Fibroblast of lung (primary cell): ENCODE measurements around the gene BNIP3. TPM values are rescaled to one million over a fixed set of nuclear protein-coding genes. Genes with fewer than 3 reads are reported as not detected.
A peak's percentile ranks its signal among the peaks of the same experiment; 100 is the strongest.

Source experiments
- DNase-seq, 2 donors: peaks; one replicate each; pipeline versions ENCODE4 v3.0.0 to v3.0.0-alpha.2; 2010; ENCODE audit warnings: low read depth in 2 of 2
- H2AFZ ChIP-seq: 2 replicates; pipeline ENCODE4 v1.5.1; 2012; ENCODE audit warnings: low read length, control low read depth, inconsistent platforms
- H3K27ac ChIP-seq: 2 replicates; pipeline ENCODE4 v1.5.1; 2011; ENCODE audit warnings: low read length, control low read depth; ENCODE audit not compliant: insufficient read depth
- H3K27me3 ChIP-seq: 2 replicates; pipeline ENCODE4 v1.5.1; 2011; ENCODE audit warnings: mild to moderate bottlenecking, low read length; ENCODE audit not compliant: control insufficient read depth, insufficient read depth
- H3K36me3 ChIP-seq: 2 replicates; pipeline ENCODE4 v1.5.1; 2011; ENCODE audit warnings: low read length; ENCODE audit not compliant: control insufficient read depth, insufficient read depth
- H3K4me1 ChIP-seq: 2 replicates; pipeline ENCODE4 v1.5.1; 2011; ENCODE audit warnings: low read length; ENCODE audit not compliant: control insufficient read depth, insufficient read depth; ENCODE audit errors: extremely low read depth
- H3K4me2 ChIP-seq: 2 replicates; pipeline ENCODE4 v1.5.1; 2011; ENCODE audit warnings: low read length, control low read depth; ENCODE audit not compliant: insufficient read depth; ENCODE audit errors: extremely low read depth
- H3K4me3 ChIP-seq, 4 experiments: fragments of 200-600 bp in 1 of 4; sonication (generic) in 1 of 4; replicated peaks in 1 of 4; 2 replicates each; pipeline ENCODE4 v1.5.1; 2011 to 2016; ENCODE audit warnings: low read length in 4 of 4, low read depth in 3 of 4, mild to moderate bottlenecking in 3 of 4, control low read depth in 2 of 4, inconsistent platforms in 1 of 4, mixed read lengths in 1 of 4; ENCODE audit not compliant: insufficient read depth in 1 of 4; ENCODE audit errors: control extremely low read depth in 1 of 4
- H3K79me2 ChIP-seq: 2 replicates; pipeline ENCODE4 v1.5.1; 2012; ENCODE audit warnings: mild to moderate bottlenecking, low read length, inconsistent platforms; ENCODE audit not compliant: control insufficient read depth, insufficient read depth
- H3K9ac ChIP-seq: 2 replicates; pipeline ENCODE4 v1.5.1; 2011; ENCODE audit warnings: mild to moderate bottlenecking, low read length, control low read depth; ENCODE audit not compliant: insufficient read depth
- H3K9me3 ChIP-seq: 2 replicates; pipeline ENCODE4 v1.5.1; 2012; ENCODE audit warnings: low read depth, low read length; ENCODE audit not compliant: control insufficient read depth, insufficient read depth
- H4K20me1 ChIP-seq: 2 replicates; pipeline ENCODE4 v1.5.1; 2011; ENCODE audit warnings: low read length; ENCODE audit not compliant: control insufficient read depth, insufficient read depth; ENCODE audit errors: extremely low read depth
- CTCF ChIP-seq, 2 donors: IDR thresholded peaks in 1 of 2; conservative IDR thresholded peaks in 1 of 2; 1 replicate in 1 of 2; 2 replicates in 1 of 2; pipeline ENCODE4 v1.5.1; 2011 to 2012; ENCODE audit warnings: low read length in 2 of 2, control low read depth in 1 of 2, inconsistent platforms in 1 of 2, low read depth in 1 of 2, mild to moderate bottlenecking in 1 of 2
- EZH2 ChIP-seq: IDR thresholded peaks from 2 replicates; pipeline ENCODE4 v1.5.1; 2012; ENCODE audit warnings: low read length, control low read depth, mild to moderate bottlenecking; ENCODE audit errors: missing control alignments
- polyA plus RNA-seq, 2 donors: library from polyadenylated mRNA; depleted of rRNA in 1 of 2; stranded (reverse) in 1 of 2; unstranded in 1 of 2; fragments of >200 nt; gene quantifications; 2 replicates each; pipeline ENCODE4 v1.2.1, GENCODE V29; 2011 to 2012; ENCODE audit warnings: missing spikeins in 1 of 2
- total RNA-seq: library from RNA; depleted of rRNA; stranded (reverse); fragments of >200 nt; gene quantifications from 2 replicates; pipeline ENCODE4 v1.2.1, GENCODE V29; 2014

The BNIP3 gene
- total and polyA plus RNA-seq, 2 donors (not counting 1 experiment from before 2014, with no cell fraction given) = 62.4 to 104 TPM

- H3K9ac ChIP-seq = no peak overlapping the region
- H3K4me3 ChIP-seq = no peak overlapping the region
- no peaks in the 10 kb centered on the region for H4K20me1 ChIP-seq
- H3K27me3 ChIP-seq = no peaks in the 10 kb centered on the region
- H2AFZ ChIP-seq = no peak overlapping the region
- TF ChIP-seq CTCF (conservative IDR thresholded peaks at IDR 0.05 in 1 of 2, IDR thresholded peaks at IDR 0.05 in 1 of 2; ENCODE audit: low read depth in 1 of 2, low read length in 2 of 2) = no peak
- no peak for TF ChIP-seq EZH2
- H3K27ac ChIP-seq = no peak overlapping the region
- DNase-seq = no peak
- peaks cover 22% of the 10 kb centered on the region for H3K36me3 ChIP-seq
- H3K79me2 ChIP-seq = no peaks in the 10 kb centered on the region
- H3K4me1 ChIP-seq = peaks cover 20% of the 10 kb centered on the region
- H3K9me3 ChIP-seq = no peaks in the 10 kb centered on the region
- H3K4me2 ChIP-seq = no peak overlapping the region
Observed at GRCh38 chr10:131948501-131948900, 33.2 kb downstream of the BNIP3 start.

GRCh38 chr10:131947631-131948347 is 33.9 kb downstream of the BNIP3 start:
- Histone ChIP-seq H3K36me3 (peaks cover 22% of the 10 kb centered on the region), H3K27ac (peak overlapping the region; percentile 54), H3K4me3 (no peak overlapping the region), H2AFZ (no peak overlapping the region), H3K9ac (no peak overlapping the region), H3K79me2 (no peaks in the 10 kb centered on the region), H3K9me3 (no peaks in the 10 kb centered on the region), H3K4me1 (peaks cover 20% of the 10 kb centered on the region), H3K4me2 (no peak overlapping the region), H3K27me3 (no peaks in the 10 kb centered on the region), H4K20me1 (no peaks in the 10 kb centered on the region)
- DNase-seq = peak; percentile 67 to 88
- TF ChIP-seq EZH2 (no peak), CTCF (conservative IDR thresholded peaks at IDR 0.05 in 1 of 2, IDR thresholded peaks at IDR 0.05 in 1 of 2; ENCODE audit: low read depth in 1 of 2, low read length in 2 of 2) (no peak)

GRCh38 chr10:131946880-131947279 is 34.8 kb downstream of the BNIP3 start:
- H3K4me2 ChIP-seq = peak overlapping the region; percentile 51
- no peaks in the 10 kb centered on the region for H4K20me1 ChIP-seq
- H3K9ac ChIP-seq = no peak overlapping the region
- H3K4me3 ChIP-seq = no peak overlapping the region
- H2AFZ ChIP-seq = no peak overlapping the region
- H3K4me1 ChIP-seq = peaks cover 20% of the 10 kb centered on the region
- H3K36me3 ChIP-seq = peaks cover 22% of the 10 kb centered on the region
- H3K9me3 ChIP-seq = no peaks in the 10 kb centered on the region
- peak in 1 of 2 donors; percentile 40 for DNase-seq
- no peaks in the 10 kb centered on the region for H3K27me3 ChIP-seq
- TF ChIP-seq CTCF (conservative IDR thresholded peaks at IDR 0.05 in 1 of 2, IDR thresholded peaks at IDR 0.05 in 1 of 2; ENCODE audit: low read depth in 1 of 2, low read length in 2 of 2) (no peak), EZH2 (no peak)
- H3K79me2 ChIP-seq = no peaks in the 10 kb centered on the region
- peak overlapping the region; percentile 35 for H3K27ac ChIP-seq
